Measurements from ENCODE around the gene ARMC12.
A peak's percentile ranks its signal among the peaks of the same experiment; 100 is the strongest.

ARMC12 gene

GRCh38 chr6:35786272-35786671, 49.4 kb downstream of the ARMC12 start:
- no peak for TF ChIP-seq CTCF (IDR thresholded peaks at IDR 0.05; ENCODE audit: poor library complexity, severe bottlenecking)
- Histone ChIP-seq H3K36me3 (ENCODE audit: low read depth) (no peaks in the 10 kb centered on the region), H3K27ac (ENCODE audit: poor library complexity, severe bottlenecking) (no peak overlapping the region), H3K4me1 (ENCODE audit: insufficient read depth, poor library complexity, severe bottlenecking) (peaks cover 3% of the 10 kb centered on the region), H3K4me3 (ENCODE audit: severe bottlenecking) (no peak overlapping the region), H3K27me3 (ENCODE audit: insufficient read depth, poor library complexity, severe bottlenecking) (peaks cover 5% of the 10 kb centered on the region), H3K9me3 (ENCODE audit: severe bottlenecking) (no peaks in the 10 kb centered on the region)
- ATAC-seq (ENCODE audit: low read depth) (no peak), DNase-seq (ENCODE audit: low spot score) (no peak)

- ATAC-seq (ENCODE audit: low read depth) (peak; percentile 57), DNase-seq (ENCODE audit: low spot score) (no peak)
- peaks cover 3% of the 10 kb centered on the region for H3K4me1 ChIP-seq (ENCODE audit: insufficient read depth, poor library complexity, severe bottlenecking)
- TF ChIP-seq CTCF (IDR thresholded peaks at IDR 0.05; ENCODE audit: poor library complexity, severe bottlenecking), result no peak
- peaks cover 5% of the 10 kb centered on the region for H3K27me3 ChIP-seq (ENCODE audit: insufficient read depth, poor library complexity, severe bottlenecking)
- no peak overlapping the region for H3K27ac ChIP-seq (ENCODE audit: poor library complexity, severe bottlenecking)
- H3K9me3 ChIP-seq (ENCODE audit: severe bottlenecking), result no peaks in the 10 kb centered on the region
- H3K4me3 ChIP-seq (ENCODE audit: severe bottlenecking), result no peak overlapping the region
- no peaks in the 10 kb centered on the region for H3K36me3 ChIP-seq (ENCODE audit: low read depth)
These were observed 50.0 kb downstream of the ARMC12 start for GRCh38 chr6:35786810-35787209.

- Histone ChIP-seq H3K9me3 (ENCODE audit: severe bottlenecking) (no peaks in the 10 kb centered on the region), H3K27ac (ENCODE audit: poor library complexity, severe bottlenecking) (no peak overlapping the region), H3K27me3 (ENCODE audit: insufficient read depth, poor library complexity, severe bottlenecking) (peaks cover 5% of the 10 kb centered on the region), H3K4me3 (ENCODE audit: severe bottlenecking) (no peak overlapping the region), H3K36me3 (ENCODE audit: low read depth) (no peaks in the 10 kb centered on the region), H3K4me1 (ENCODE audit: insufficient read depth, poor library complexity, severe bottlenecking) (no peaks in the 10 kb centered on the region)
- DNase-seq (ENCODE audit: low spot score), result no peak
- no peak for TF ChIP-seq CTCF (IDR thresholded peaks at IDR 0.05; ENCODE audit: poor library complexity, severe bottlenecking)
- ATAC-seq (ENCODE audit: low read depth), result peak; percentile 13; the same call in 2 of the 3 replicates
These were observed 50.7 kb downstream of the ARMC12 start for GRCh38 chr6:35787266-35788218.

GRCh38 chr6:35788423-35788982, 51.7 kb downstream of the ARMC12 start:
- H3K27ac ChIP-seq (ENCODE audit: poor library complexity, severe bottlenecking), result no peak overlapping the region
- H3K4me1 ChIP-seq (ENCODE audit: insufficient read depth, poor library complexity, severe bottlenecking), result no peaks in the 10 kb centered on the region
- DNase-seq (ENCODE audit: low spot score) (no peak), ATAC-seq (ENCODE audit: low read depth) (no peak)
- no peaks in the 10 kb centered on the region for H3K36me3 ChIP-seq (ENCODE audit: low read depth)
- no peak for TF ChIP-seq CTCF (IDR thresholded peaks at IDR 0.05; ENCODE audit: poor library complexity, severe bottlenecking)
- peaks cover 5% of the 10 kb centered on the region for H3K27me3 ChIP-seq (ENCODE audit: insufficient read depth, poor library complexity, severe bottlenecking)
- H3K9me3 ChIP-seq (ENCODE audit: severe bottlenecking), result no peaks in the 10 kb centered on the region
- no peak overlapping the region for H3K4me3 ChIP-seq (ENCODE audit: severe bottlenecking)

All from RWPE2 (cell line).